Dedifferentiated amniotic fluid mesenchymal stem cell (primary cell): ENCODE results near the gene RBM5.

Source experiments
- DNase-seq: peaks from one replicate; pipeline ENCODE4 v3.0.0-alpha.2; 2016; ENCODE audit errors: extremely low spot score

Gene RBM5

GRCh38 chr3:50138266-50139200, 49.8 kb downstream of the RBM5 start:
- DNase-seq, result no peak

GRCh38 chr3:50139308-50139707, 50.6 kb downstream of the RBM5 start:
- no peak for DNase-seq

- DNase-seq, result no peak
Measured at GRCh38 chr3:50139718-50140423, 51.2 kb downstream of the RBM5 start.

GRCh38 chr3:50140990-50141389, 52.3 kb downstream of the RBM5 start:
- DNase-seq, result no peak

GRCh38 chr3:50146316-50146901, 57.7 kb downstream of the RBM5 start:
- no peak for DNase-seq

- DNase-seq, result no peak
Measured at GRCh38 chr3:50147016-50147415, 58.3 kb downstream of the RBM5 start.

DNA sequence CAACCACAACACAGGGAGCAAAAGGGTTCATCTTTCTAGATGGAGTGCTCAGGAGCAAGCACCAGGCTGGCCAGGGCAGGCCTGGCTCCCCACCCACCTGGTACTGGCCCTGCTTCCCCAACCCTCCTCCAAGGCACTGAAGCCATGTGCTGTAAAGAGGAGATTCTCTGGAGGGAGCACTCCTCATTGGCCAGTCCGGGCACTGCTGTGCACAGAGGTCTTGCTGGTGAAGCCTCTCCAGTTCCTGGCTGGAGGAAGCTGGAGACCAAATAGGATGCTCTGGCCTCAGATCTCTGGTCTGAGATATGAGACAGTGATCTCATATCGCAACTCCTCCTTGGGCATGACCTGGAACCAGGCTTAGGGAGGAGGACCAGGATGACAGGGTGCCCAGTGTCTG, 58.7 kb downstream of the RBM5 start:
- DNase-seq, result no peak

- DNase-seq, result no peak
Measured at GRCh38 chr3:50147861-50148260, 59.1 kb downstream of the RBM5 start.

DNA sequence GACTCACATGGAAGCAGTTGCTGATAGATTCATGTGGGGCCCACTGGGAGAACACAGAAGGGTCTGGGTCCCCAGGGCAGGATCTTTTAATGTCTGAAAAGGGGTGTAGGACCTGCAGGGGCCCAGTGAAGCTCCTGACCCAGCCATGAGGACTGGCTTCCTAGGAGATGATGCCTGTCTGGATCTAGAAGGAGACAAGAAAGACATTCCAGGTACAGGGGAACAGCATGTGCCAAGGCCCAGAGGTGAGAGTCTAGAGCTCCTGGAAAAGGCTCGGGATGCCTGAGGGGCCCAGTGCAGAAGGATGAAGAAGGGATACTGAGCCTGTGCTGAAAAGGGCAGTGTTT, 61.7 kb downstream of the RBM5 start:
- DNase-seq, result no peak

- no peak for DNase-seq
Measured at GRCh38 chr3:50150863-50151686, 62.4 kb downstream of the RBM5 start.

DNA sequence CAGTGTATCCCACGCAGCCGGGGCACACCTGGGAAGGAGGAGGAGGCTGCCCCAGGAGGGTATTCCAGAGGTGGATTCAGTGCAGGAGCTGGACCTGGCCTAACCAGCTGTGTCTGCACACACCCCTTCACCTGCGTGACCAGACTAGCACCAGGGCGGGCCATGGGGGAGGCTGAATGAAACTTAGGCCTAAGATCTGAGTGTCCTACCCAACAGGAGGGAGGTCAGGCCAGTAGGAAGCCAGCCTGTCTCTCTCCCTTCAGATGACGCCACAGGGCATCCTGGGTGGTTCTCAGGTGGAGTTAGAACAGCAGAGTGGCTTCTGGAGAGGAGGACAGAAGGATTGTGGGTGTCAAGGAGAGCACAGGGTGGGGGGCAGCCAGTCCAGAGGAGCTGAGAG, 63.0 kb downstream of the RBM5 start:
- no peak for DNase-seq

DNA sequence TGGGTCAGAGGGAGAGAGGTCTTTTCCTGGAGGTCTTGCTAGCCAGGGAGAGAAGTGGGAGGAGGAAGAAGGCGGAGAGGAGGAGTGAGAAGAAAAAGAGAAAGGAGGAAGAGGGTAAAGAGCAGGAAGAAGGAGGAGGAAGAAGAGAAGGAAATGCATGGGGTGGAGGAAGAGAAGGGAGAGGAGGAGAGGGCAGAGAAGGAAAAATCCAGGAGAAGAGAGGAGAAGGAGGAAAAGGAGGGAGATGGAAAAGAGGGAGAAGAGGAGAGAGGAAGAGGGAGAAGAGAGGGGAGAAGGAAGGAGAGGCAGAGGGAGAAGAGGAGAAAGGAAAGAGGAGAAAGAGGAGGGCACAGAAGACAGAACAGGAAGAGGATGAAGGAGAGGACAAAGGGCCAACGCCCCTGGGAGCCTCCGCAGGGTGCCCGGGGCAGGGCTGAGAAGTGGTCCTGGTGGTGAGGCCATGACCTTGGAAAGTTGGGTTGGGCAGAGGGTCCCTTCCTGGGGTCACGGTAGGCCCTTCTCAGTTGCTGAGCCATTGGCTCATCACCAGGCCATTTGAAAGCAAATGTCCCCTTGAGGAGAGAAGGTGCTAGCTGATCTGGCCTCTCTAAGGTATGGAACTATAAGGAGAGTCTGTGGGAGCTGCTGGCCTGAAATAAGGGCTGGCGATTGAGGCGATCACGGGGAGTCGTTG, 65.2 kb downstream of the RBM5 start:
- no peak for DNase-seq

DNA sequence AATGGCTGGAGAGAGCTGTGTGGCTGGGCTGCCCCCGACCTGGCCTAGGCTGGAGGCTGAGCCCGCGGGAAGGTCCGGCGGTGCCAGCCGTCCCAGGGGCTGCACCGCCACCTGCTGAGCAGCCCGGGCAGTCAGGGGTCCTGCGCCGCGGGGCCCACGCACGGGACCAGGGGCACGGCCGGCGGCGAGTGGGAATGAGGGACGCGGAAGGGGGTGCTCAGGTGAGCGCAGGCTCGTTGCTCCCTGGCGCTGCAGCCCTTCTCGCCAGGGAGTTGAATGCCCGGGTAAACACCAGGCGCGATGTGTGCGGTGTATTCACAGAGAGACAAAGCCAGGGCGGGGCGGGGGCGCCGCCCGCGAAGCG, 65.7 kb downstream of the RBM5 start:
- DNase-seq, result no peak

GRCh38 chr3:50154840-50155490, 66.2 kb downstream of the RBM5 start, which contains the start of gene SEMA3F:
Gene SEMA3F, plus strand, starts transcription at chr3:50155324. Its CDS starts 4,299 bp downstream, at chr3:50159623.
- DNase-seq, result peak; percentile 19

DNA sequence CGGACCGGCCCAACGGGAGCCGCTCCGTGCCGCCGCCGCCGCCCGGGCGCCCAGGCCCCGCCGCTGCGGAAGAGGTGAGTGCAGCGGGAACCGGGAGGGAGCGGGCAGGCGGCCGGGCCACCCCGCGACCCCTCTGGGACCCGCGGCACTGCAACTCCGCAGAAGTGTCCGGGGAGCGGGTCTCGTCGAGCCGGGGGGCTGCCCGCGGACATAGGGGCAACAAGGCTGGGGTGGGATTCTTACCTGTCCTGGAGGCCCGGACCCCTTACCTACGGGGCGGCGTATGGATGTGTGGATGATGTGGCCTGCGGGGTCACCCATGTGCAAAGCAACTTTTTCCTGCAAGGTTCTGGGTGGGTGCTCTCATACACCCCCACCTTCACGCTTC, 66.8 kb downstream of the RBM5 start:
- DNase-seq, result no peak

DNA sequence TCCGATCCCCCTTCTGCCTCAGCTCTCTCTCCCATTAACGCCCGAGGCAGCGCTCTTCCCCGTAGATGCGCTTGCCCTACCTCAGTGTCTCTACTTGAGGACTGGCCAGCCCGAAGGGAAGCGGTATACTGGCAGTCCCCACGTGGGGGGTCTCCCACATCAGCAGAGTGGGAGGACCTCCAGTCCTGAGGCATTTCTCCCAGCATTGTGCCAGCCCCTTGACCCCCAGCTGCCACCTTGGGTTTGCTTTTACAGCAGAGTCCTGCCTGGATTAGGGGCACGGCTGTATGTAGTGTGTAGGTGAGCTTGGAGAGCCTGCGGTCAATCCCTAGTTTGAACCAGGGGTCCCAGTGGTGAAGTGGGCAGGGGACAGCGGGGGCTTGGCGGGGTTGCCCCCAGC, 67.2 kb downstream of the RBM5 start:
- no peak for DNase-seq

DNA sequence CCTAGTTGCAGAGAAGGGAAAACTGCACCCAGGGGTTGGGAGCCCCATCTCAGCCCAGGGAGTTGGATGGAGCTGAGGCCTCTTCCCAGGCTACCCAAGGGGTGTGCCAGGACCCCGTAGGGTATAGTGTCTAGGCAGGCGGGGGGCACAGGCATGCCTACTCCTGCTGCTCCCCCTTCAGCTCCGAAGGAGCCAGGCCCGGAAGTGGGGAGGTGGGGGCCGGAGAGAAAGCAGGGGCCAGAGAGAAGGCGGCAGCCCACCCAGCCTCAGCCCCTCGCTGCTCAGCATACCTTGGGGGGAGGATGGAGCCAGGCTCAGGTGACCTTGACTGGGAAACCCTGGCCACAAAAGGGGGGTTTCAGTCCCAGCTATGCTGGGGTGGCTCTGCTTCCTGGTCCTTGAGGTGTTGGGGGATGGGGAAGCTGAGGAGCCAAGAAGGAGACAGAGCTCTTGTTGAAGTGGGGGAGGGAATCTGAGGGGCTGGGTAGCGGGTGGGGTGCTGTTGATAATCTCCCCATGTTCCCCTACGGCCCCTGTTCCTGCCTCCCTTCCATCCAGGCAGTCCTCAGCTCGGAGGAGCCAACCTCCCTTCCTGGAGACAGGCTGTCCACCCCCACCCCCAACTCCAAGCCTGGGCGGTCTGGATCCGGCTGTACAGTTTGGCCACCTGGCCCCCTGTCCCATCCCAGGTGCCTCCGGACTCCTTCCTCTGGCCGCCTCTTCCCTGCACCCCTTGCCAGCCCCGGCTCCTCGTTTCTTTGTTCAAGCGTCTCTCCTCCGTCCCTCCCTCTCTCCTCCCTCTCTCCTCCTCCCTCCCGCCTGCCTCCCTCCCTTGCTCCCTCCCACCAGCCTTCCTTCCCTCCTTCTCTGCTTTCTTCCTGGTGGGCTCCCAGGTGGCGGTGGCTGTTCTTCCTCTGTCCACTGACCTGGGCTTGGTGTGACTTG, 68.1 kb downstream of the RBM5 start:
- DNase-seq, result no peak

GRCh38 chr3:50157827-50158529, 69.3 kb downstream of the RBM5 start:
- DNase-seq, result no peak

DNA sequence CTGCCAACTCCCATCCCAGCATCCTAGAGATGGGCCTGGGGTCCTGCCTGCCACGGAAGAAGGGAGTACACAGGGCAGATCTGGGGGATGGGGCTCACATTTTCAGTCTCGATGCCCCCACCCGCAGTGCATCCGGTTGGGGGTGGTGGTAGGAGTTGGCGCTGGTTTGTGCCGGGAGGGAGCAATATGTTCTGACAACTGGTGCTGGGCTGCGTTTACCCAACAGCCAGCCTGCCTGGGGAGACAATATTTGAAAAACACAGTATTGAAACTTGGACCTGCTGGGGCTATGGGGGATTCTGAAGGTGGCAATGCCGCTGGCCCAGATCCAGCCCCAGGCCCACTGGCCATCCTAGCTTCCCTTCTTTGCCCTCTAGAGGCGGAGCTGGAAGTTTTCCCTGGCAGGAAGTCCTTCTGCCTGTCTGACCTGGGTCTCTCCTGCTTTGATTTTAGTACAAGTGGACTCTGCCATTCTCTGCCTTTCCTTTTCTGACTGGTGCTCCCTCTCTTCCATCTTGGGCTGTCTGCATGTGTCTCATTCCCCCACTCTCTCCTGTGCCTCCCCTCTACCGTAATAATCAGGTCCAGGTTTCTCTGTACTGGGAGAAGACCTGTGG, 69.9 kb downstream of the RBM5 start:
- no peak for DNase-seq
